PC-3 (cell line): Measurements from ENCODE around the gene KDM2B. TPM values are rescaled to one million over a fixed set of nuclear protein-coding genes. Genes with fewer than 3 reads are reported as not detected.
A peak's percentile ranks its signal among the peaks of the same experiment; 100 is the strongest.

Experiments used
- ATAC-seq: fragments of 200-7000 bp; cut with Tn5 transposase; 2 replicates; pipeline ENCODE4 v1.9.1; 2020; ENCODE audit warnings: mild to moderate bottlenecking, moderate library complexity
- BruUV-seq: library from RNA; stranded (reverse); fragments of 400-500 nt; replicated peaks from 2 replicates; lab custom pipeline; 2021; lab: Mats Ljungman, UMichigan
- CTCF ChIA-PET: fragments of 300-600 bp; sonication (Branson Sonifier 250); formaldehyde crosslinking; loops from one replicate; lab custom pipeline; 2022; ENCODE audit warnings: antibody characterized with exemption; lab: Charles Lee
- POLR2A ChIA-PET: fragments of 300-600 bp; sonication (Branson Sonifier 250); formaldehyde crosslinking; loops from one replicate; lab custom pipeline; 2022; ENCODE audit warnings: antibody characterized with exemption; ENCODE audit not compliant: unreplicated experiment; lab: Charles Lee
- DNase-seq: peaks from one replicate; pipeline ENCODE4 v3.0.0-alpha.2; 2015
- H2AFZ ChIP-seq: fragments of 300-600 bp; sonication (generic); 2 replicates; pipeline ENCODE4 v1.6.0; 2016; ENCODE audit warnings: antibody characterized with exemption, low read length
- H3F3A ChIP-seq: fragments of 300-600 bp; sonication (generic); one replicate; pipeline ENCODE4 v1.6.0; 2017; ENCODE audit warnings: antibody characterized with exemption, low read length, control low read depth, mild to moderate bottlenecking; ENCODE audit not compliant: unreplicated experiment
- H3K27ac ChIP-seq: fragments of 300-600 bp; sonication (generic); 2 replicates; pipeline ENCODE4 v1.5.1; 2016; ENCODE audit warnings: mild to moderate bottlenecking, low read length
- H3K27me3 ChIP-seq: fragments of 300-600 bp; sonication (generic); 2 replicates; pipeline ENCODE4 v1.6.1; 2016; ENCODE audit warnings: low read length, mixed read lengths
- H3K36me3 ChIP-seq: fragments of 300-600 bp; sonication (generic); 2 replicates; pipeline ENCODE4 v1.6.1; 2016; ENCODE audit warnings: low read depth, mixed run types, low read length, mixed read lengths
- H3K4me1 ChIP-seq: fragments of 300-600 bp; sonication (generic); 2 replicates; pipeline ENCODE4 v1.5.1; 2016; ENCODE audit warnings: low read length; ENCODE audit not compliant: insufficient read depth
- H3K4me2 ChIP-seq: fragments of 300-600 bp; sonication (generic); 2 replicates; pipeline ENCODE4 v1.6.0; 2016; ENCODE audit warnings: low read length
- H3K4me3 ChIP-seq: fragments of 300-600 bp; sonication (generic); 2 replicates; pipeline ENCODE4 v1.5.1; 2016; ENCODE audit warnings: mild to moderate bottlenecking, low read length, mixed read lengths
- H3K79me2 ChIP-seq: fragments of 300-600 bp; sonication (generic); 2 replicates; pipeline ENCODE4 v1.6.1; 2017; ENCODE audit warnings: low read length, mixed read lengths
- H3K9ac ChIP-seq: fragments of 300-600 bp; sonication (generic); 2 replicates; pipeline ENCODE4 v1.6.0; 2016; ENCODE audit warnings: mild to moderate bottlenecking, low read length
- H3K9me2 ChIP-seq: fragments of 300-600 bp; sonication (generic); replicated peaks from 2 replicates; pipeline ENCODE4 v1.6.1; 2016; ENCODE audit warnings: mixed run types, low read length, mixed read lengths
- H3K9me3 ChIP-seq: fragments of 300-600 bp; sonication (generic); 2 replicates; pipeline ENCODE4 v1.6.1; 2016; ENCODE audit warnings: low read length, mixed read lengths
- H4K20me1 ChIP-seq: fragments of 300-600 bp; sonication (generic); 2 replicates; pipeline ENCODE4 v1.6.1; 2016; ENCODE audit warnings: low read length, mixed read lengths
- EZH2 ChIP-seq: fragments of 300-600 bp; sonication (generic); IDR thresholded peaks from one replicate; pipeline ENCODE4 v1.6.1; 2017; ENCODE audit warnings: antibody characterized with exemption, mild to moderate bottlenecking, low read length; ENCODE audit not compliant: unreplicated experiment
- EZH2phosphoT487 ChIP-seq: fragments of 300-600 bp; sonication (generic); IDR thresholded peaks from 2 replicates; pipeline ENCODE4 v1.6.1; 2018; ENCODE audit warnings: mild to moderate bottlenecking, antibody characterized with exemption, low read length, borderline replicate concordance
- intact Hi-C: fragments of 100-400 bp; cut with micrococcal nuclease; formaldehyde crosslinking; loops from 2 replicates; pipeline ENCODE4 v1.9.0; 2023
- total RNA-seq: library from RNA; depleted of rRNA; stranded (reverse); fragments of >200 nt; gene quantifications from 2 replicates; pipeline ENCODE4 v1.2.3, GENCODE V29; 2014
- TF ChIP-seq, protein P1 (sequence below): fragments of 300-600 bp; sonication (generic); conservative IDR thresholded peaks from 2 replicates; pipeline ENCODE4 v1.5.1; 2017; ENCODE audit warnings: antibody characterized with exemption, low read depth, mild to moderate bottlenecking, low read length

KDM2B gene
- total RNA-seq, 1 experiment from 2014 or later: 52.5 TPM

DNA sequence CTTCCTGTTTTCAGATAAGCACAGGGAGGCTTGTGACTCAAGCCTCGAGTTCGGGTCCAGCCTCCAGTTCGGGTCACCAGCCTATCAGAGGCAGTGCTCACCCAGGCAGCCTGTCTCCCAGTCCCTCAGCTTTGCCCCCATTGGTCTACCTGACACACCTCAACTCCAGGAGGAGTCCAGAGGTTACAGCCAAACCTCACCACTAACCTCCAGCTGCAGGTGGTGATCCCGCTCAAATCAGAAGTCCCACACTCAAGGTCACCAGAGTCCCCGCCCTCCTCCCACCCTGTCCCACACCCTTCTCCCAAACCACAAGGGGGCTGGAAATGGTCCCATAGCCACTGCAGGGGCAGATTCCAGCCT is 42.1 kb downstream of the KDM2B start:
- H3K4me2 ChIP-seq: peak overlapping the region; percentile 85
- no peaks in the 10 kb centered on the region for H3K79me2 ChIP-seq
- H3F3A ChIP-seq: no peaks in the 10 kb centered on the region
- TF ChIP-seq EZH2phosphoT487 (no peak), EZH2 (no peak)
- TF ChIP-seq, protein P1, sequence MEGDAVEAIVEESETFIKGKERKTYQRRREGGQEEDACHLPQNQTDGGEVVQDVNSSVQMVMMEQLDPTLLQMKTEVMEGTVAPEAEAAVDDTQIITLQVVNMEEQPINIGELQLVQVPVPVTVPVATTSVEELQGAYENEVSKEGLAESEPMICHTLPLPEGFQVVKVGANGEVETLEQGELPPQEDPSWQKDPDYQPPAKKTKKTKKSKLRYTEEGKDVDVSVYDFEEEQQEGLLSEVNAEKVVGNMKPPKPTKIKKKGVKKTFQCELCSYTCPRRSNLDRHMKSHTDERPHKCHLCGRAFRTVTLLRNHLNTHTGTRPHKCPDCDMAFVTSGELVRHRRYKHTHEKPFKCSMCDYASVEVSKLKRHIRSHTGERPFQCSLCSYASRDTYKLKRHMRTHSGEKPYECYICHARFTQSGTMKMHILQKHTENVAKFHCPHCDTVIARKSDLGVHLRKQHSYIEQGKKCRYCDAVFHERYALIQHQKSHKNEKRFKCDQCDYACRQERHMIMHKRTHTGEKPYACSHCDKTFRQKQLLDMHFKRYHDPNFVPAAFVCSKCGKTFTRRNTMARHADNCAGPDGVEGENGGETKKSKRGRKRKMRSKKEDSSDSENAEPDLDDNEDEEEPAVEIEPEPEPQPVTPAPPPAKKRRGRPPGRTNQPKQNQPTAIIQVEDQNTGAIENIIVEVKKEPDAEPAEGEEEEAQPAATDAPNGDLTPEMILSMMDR: no peak
- H3K27me3 ChIP-seq: no peaks in the 10 kb centered on the region
- no peaks in the 10 kb centered on the region for H3K9me3 ChIP-seq
- H3K27ac ChIP-seq: no peak overlapping the region
- DNase-seq (peak; percentile 70), ATAC-seq (peak; percentile 47)
- intact Hi-C loops: loop anchor here (5.0 kb wide), 1 partner anchor 89 kb away; the partner anchor contains the start of gene ORAI1
- H3K36me3 ChIP-seq: no peaks in the 10 kb centered on the region; the same call in 1 of the 2 replicates
- ChIA-PET CTCF (interaction anchor here (0.5 kb wide), 1 partner anchor 34 kb away, joined by 3 read pairs; no protein-coding TSS in a partner anchor), POLR2A (no interaction called here)
- BruUV-seq: no TSS peak
- peak overlapping the region; percentile 89 for H3K4me3 ChIP-seq
- no peaks in the 10 kb centered on the region for H3K9me2 ChIP-seq
- no peak overlapping the region for H3K9ac ChIP-seq
- peaks cover 18% of the 10 kb centered on the region; the same call in 1 of the 2 replicates for H3K4me1 ChIP-seq
- peak overlapping the region; percentile 73; the same call in 1 of the 2 replicates for H2AFZ ChIP-seq
- H4K20me1 ChIP-seq: no peaks in the 10 kb centered on the region

GRCh38 chr12:121537814-121538698 is 42.8 kb downstream of the KDM2B start:
- Histone ChIP-seq H2AFZ (peak overlapping the region; percentile 73), H3K36me3 (no peaks in the 10 kb centered on the region; the same call in 1 of the 2 replicates), H3K9ac (peak overlapping the region; percentile 64; the same call in 1 of the 2 replicates), H3K9me2 (no peaks in the 10 kb centered on the region), H3K4me1 (peaks cover 18% of the 10 kb centered on the region; the same call in 1 of the 2 replicates), H3K27me3 (no peaks in the 10 kb centered on the region), H3K79me2 (no peaks in the 10 kb centered on the region), H3K9me3 (no peaks in the 10 kb centered on the region), H3K27ac (no peak overlapping the region), H3K4me2 (peak overlapping the region; percentile 85), H3F3A (no peaks in the 10 kb centered on the region), H4K20me1 (no peaks in the 10 kb centered on the region), H3K4me3 (peak overlapping the region; percentile 89)
- ChIA-PET CTCF (interaction anchor here (1.2 kb wide), 1 partner anchor 15 kb away, joined by 7 read pairs; no protein-coding TSS in a partner anchor), POLR2A (no interaction called here)
- ATAC-seq: peak; percentile 37
- intact Hi-C loops: loop anchor here (5.0 kb wide), 1 partner anchor 89 kb away; the partner anchor contains the start of gene ORAI1
- no peak for TF ChIP-seq EZH2phosphoT487
- TF ChIP-seq, protein P1: no peak
- no peak for TF ChIP-seq EZH2
- BruUV-seq: no TSS peak
- peak; percentile 29 for DNase-seq
